ENCODE measurements around the gene TFEB.

TFEB gene

DNA sequence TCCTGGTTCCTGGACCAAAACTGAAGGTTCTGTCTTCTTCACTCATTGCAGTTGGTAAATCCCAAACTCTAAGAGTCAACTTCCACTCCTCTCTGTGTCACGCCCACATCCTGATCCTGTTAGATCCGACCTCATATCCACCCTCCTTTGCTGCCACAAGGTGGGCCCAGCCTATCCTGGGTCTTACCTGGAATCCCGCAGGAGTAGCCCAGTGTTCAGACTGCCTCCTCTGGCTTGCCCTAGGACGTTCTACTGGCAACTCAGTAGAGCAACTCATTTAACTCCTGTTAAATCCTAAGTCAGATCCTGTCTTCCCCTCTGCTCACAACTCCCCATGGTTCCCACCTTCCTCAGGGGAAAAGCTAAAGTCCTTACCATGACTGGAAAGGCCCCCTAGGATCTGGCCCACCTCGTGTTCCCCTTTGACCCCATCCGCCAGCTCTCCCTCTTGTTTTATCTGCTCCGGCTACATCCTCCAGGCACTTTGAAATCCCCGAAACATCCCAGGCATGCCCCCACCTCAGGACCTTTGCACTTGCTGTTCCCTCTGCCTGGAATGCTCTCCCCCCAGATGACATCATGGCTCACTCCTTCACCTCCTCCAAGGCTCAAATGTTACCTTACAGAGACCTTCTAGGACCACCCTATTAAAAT lies 43.9 kb downstream of the TFEB start:
- DNase-seq (ENCODE audit: low read depth in 3 of 3): no peak

GRCh38 chr6:41690541-41691330 lies 44.7 kb downstream of the TFEB start:
- DNase-seq (ENCODE audit: low read depth in 3 of 3): no peak

GRCh38 chr6:41689171-41690008 lies 46.0 kb downstream of the TFEB start:
- no peak for DNase-seq (ENCODE audit: low read depth in 3 of 3)

DNA sequence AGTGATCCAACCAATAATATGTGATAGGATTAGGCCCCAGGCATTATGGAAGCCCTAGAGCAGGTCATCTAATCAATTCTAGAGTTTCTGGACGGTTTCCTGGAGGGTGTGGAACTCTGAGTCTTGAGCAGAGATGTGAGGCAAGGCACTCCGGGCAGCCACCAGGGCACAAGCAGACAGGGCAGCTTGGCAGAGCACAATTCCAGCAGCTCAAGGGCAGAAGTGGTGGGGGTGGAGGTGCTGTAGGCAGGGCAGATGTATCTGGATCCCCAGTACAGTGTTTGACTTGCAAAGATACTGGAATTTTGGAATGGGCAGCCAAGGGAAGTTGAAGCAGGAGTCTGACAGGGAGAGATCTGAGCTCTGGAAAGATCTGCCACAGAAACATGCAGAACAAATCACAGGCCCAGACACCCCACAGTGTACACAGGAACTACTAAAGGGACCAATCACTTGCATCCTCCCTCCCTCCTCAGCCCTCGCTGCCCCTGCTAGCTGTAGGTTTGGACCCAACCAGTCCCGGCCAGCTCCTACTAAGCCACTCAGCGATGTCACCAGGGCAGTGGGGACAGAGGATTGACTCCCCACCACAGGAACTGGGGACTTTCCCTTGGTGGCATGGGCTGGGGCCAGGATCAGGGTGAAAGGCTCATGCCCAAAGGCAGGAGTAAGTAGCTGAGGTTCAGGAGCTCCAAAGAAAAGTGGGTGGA lies 47.0 kb downstream of the TFEB start:
- DNase-seq (ENCODE audit: low read depth in 3 of 3): no peak

DNA sequence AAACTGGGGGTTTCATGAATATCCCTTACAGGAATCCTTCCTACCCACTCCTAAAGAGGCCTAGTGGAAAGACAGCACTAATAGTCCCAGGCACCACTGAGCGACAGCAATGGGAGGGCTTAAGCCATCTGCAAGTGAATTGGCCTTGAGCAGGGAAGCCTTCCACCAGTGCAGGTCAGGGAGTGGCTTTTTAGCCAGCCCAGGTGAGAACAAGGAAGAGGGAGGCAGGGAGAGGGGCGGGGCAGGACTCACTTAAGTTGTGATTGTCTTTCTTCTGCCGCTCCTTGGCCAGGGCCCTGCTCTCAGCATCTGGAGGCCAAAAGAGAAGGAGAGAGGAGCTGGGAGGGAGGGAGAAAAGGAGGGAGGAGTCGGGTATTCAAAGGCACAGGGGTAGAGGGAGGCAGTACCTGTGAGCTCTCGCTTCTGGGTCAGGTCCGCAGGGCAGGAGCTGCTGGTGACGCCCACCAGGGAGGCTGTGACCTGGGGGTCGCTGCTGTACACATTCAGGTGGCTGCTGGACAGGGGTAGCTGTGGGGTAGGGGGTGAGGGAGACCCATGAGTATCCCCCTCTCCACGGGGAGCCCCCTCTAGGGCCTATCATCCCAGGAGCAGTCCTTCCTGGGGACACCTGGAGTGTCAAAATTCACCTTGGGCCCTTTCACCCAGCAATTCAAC lies 47.8 kb downstream of the TFEB start:
- no peak for DNase-seq (ENCODE audit: low read depth in 3 of 3)

GRCh38 chr6:41685641-41686380 lies 49.6 kb downstream of the TFEB start:
- DNase-seq (ENCODE audit: low read depth in 3 of 3): no peak

GRCh38 chr6:41684311-41685180 lies 50.9 kb downstream of the TFEB start:
- DNase-seq (ENCODE audit: low read depth in 3 of 3): no peak

DNA sequence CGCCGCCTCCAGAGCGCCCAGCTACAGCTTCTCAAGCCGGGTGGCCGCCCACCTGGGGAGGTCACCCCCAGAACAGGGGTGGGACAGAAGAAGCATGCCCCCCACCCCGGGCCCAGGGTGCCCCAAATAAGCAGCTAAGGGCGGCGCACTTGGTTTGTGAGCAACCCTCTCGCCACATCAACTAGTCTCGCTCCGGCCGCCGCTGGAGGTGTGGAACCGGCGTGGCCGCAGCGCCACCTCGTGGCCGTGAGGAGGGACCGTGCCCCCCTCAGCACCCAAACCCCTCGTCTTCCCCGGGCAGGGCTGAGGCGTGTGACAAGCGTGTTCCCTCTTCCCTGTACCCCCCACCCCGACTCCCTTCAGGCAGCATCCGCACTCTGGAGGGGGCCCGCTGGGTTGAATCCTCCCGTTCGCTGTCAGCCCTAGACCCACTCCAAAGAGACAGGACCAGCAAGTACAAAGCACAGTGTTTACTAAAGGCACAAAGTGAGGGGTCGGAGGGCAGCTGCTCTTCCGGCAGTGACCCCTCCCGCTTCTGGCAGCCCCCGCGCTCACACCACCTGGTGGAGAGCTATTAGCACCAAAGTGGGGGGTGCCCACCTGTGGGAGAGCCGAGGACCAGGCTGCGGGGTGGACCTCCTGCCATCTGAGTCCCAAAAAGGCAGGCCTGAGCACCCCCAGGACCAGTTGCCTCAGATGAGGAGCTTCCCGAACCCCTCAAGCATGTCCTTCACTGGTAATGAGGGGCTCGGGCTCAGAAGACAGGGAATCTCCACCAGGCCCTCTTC lies 51.7 kb downstream of the TFEB start:
- DNase-seq (ENCODE audit: low read depth in 3 of 3): peak; percentile 68 to 76 (median 69)

- DNase-seq (ENCODE audit: low read depth in 3 of 3): no peak
Measured at GRCh38 chr6:41683273-41683522, 52.2 kb downstream of the TFEB start.

DNA sequence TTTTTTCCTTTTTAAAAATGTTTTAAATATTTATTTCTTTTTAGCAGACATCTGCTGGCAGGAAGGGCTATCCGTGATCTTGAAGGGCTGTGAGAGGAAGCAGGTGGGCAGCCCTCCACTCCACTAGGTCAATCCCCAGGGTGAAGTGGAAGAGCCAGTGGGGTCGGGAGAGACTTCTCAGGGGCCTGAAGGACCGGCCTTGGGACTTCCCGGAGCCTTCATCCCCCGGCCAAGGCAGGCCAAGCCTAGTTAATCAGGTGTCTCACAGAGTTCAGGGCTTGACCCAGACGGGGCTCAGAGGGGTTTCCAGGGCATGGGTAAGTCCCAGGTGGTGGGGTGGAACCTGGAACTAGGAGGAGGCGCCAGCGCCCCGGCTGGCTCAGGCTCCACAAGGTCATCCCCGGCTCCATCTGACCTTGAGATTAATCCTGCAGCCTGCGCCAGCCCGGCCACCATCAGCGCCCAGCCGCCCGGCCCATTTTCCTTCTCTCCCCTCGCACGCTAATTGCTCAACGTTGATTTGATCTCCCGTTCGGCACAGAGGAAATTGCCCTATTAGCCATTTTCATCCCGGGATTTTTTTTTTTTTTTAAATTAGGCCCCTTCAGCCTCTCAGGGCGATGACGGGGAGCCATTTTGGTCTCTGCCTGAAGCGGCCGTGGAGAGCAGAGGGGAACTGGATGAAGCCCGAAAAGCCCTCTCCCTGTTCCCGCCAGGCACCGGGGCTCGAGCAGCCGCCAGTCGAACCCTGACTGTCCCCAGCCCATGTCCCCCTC lies 52.7 kb downstream of the TFEB start:
- peak in 1 of 3 experiments; percentile 8 for DNase-seq (ENCODE audit: low read depth in 3 of 3)

DNA sequence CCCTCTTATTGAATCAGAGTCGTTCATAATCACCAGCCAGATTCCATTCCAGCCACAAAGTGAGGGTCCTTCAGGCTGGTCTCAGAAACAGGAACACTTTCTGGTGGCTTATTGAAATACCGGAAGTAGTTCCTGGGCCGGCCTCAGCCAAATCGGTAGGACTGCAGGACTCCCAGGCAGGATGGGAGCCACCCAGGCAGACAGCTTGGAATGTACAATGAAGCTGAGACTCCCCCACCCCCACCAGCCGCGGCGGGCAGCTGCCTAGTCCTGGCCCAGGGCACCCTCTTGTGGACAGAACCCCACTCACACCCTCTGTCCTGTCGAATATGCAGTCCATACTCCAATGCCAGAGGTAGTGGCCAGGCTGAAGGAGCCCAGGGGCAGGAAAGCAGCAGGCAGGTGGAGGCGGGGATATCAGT lies 53.3 kb downstream of the TFEB start:
- peak; percentile 41 to 78 (median 56) for DNase-seq (ENCODE audit: low read depth in 3 of 3)

DNA sequence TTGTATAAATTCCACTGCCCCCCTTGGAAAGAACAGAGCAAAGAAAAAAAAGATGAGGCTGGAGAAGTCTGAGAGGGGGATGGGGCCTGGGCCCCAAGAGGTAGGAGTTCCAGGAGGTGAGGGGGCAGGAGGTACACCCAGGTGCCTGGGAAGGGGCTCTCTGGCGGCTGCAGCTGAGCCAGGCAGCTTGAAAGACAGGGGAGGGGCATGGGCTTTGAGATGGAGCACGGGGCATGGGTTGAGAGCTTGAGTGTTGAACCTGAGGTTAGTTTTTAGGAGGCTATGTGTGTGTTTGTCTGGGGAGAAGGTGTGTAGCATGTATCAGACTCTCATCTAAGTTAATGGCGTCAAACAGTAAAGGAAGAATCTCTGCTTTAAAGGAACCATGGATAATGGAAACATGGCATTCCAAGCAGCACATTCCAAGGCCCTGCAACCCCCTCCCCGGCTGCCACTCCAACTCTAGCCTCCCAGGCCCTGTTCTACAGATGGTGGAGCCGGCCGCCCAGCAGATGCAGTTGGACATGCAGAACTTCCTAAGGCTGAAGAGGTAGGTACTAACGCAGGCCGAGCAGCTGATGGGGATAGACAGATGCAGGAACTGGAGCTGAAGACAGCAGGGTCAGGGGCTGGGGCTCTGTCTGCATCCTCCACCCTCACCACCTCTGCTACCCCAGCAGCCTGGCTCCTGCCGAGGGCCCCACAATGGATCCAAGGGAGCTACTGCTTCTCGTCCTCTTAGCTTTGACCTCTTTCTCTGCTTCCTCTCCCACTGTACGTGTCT lies 55.0 kb downstream of the TFEB start:
- DNase-seq (ENCODE audit: low read depth in 3 of 3): no peak

- DNase-seq (ENCODE audit: low read depth in 3 of 3): no peak
Measured at GRCh38 chr6:41679696-41680095, 55.7 kb downstream of the TFEB start.

DNA sequence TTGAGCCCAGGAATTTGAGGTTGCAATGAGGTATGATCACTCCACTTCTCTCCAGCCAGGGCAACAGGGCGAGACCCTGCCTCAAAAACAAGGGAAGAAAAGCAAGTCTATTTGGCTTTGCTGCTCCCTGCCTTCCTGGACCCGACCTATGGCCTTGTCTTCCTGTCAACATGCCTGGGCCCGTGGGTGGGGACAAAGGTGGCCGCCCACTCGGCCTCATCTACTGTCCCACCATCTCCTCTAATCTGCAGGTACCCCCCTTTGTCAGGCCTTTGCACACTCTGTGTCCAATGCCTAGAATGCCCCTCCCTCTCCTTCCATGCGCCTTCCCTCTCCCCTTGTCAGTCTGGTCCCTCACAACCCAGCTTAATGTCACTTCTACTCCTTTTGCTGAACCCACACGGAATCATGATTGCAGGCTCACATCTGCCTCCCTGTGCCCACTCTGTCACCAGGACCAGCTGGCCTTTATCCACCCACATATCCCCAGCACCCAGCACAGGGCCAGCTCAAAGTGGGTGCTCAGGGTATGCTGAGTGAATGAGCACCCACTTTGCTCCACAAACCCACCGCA lies 56.8 kb downstream of the TFEB start:
- no peak for DNase-seq (ENCODE audit: low read depth in 3 of 3)

GRCh38 chr6:41677124-41677921 lies 58.1 kb downstream of the TFEB start:
- DNase-seq (ENCODE audit: low read depth in 3 of 3): no peak

DNA sequence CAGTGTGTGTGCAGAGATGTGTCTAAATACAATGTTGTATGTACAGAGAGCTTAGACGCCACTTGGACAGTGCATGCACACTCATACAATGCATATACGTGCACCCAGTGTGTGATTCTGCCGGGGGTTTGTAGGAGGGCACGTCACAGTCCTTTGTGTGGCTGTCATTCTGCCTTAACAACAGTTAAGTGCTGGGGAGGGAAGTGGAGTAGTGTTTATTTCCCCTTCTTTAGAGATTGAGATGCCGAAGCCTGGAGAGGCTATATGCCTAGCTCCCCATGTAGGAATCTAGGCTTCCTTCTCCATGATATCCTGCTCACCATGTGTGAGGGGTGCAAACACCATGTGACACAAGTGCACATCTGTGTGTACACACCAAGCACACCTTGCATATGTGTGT lies 59.0 kb downstream of the TFEB start:
- no peak for DNase-seq (ENCODE audit: low read depth in 3 of 3)

All from stimulated activated CD4-positive, alpha-beta T cell treated with anti-CD3 and anti-CD28 coated beads, TNF-alpha, amount 100 ng/mL, for 24 hours (primary cell).